Dermis microvascular lymphatic vessel endothelial cell (primary cell): Measurements from ENCODE around the gene NCBP1. TPM values are rescaled to one million over a fixed set of nuclear protein-coding genes. Genes with fewer than 3 reads are reported as not detected.

Source experiments
- DNase-seq, 2 donors: peaks; one replicate each; pipeline versions ENCODE4 v3.0.0 to v3.0.0-alpha.2; 2010; ENCODE audit warnings: low read depth in 2 of 2
- total RNA-seq: library from RNA; depleted of rRNA; stranded (reverse); fragments of >200 nt; gene quantifications from 2 replicates; pipeline ENCODE4 v1.2.1, GENCODE V29; 2014

The NCBP1 gene
- total RNA-seq, 1 donor from 2014 or later = 29.1 TPM

GRCh38 chr9:97710356-97711222 is 77.0 kb downstream of the NCBP1 start:
- DNase-seq = peak; percentile 38 to 71

- no peak for DNase-seq
Measured at GRCh38 chr9:97711223-97711626, 77.6 kb downstream of the NCBP1 start.

- no peak for DNase-seq
Measured at GRCh38 chr9:97714435-97714834, 80.8 kb downstream of the NCBP1 start.

- no peak for DNase-seq
Measured at GRCh38 chr9:97717866-97718265, 84.2 kb downstream of the NCBP1 start.

GRCh38 chr9:97721396-97721795 is 87.8 kb downstream of the NCBP1 start:
- no peak for DNase-seq

- DNase-seq = no peak
Measured at GRCh38 chr9:97722331-97722730, 88.7 kb downstream of the NCBP1 start.

Other genes with a start within 250 kb of the NCBP1 start
- 13.6 and 14.9 TPM in 2 replicates for gene TDRD7, start 221.7 kb upstream of the NCBP1 start, total RNA-seq
- 1.7 and 2.1 TPM in 2 replicates for gene TMOD1, start 132.2 kb upstream of the NCBP1 start, total RNA-seq
- gene TSTD2, start 453 bp upstream of the NCBP1 start, total RNA-seq = 8.6 and 13.0 TPM in 2 replicates
- 6.3 and 7.2 TPM in 2 replicates for gene XPA, start 63.5 kb downstream of the NCBP1 start, total RNA-seq
- gene FOXE1, start 219.4 kb downstream of the NCBP1 start, total RNA-seq = not detected in 2 replicates